ENCODE data around the gene TTC39B.

The TTC39B gene

DNA sequence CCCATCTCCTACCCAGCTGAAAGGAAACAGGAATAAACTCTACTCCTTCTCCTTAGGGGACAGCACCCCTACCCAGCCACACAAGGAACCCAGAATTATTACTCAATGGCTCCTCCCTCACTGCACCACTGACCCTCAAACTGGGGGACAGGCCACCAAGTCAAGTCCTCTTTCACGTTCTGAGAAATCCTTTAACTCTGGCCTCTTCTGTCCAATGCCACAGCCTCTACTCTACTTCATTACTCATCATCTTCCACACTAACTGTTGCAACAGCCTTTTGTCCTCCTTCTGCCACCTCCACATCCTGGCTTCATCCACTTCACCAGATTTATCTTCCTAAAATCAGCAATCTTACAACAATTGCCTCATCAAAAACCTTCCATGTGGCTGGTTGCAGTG lies 6.8 kb downstream of the TTC39B start:
- no peak for DNase-seq

DNA sequence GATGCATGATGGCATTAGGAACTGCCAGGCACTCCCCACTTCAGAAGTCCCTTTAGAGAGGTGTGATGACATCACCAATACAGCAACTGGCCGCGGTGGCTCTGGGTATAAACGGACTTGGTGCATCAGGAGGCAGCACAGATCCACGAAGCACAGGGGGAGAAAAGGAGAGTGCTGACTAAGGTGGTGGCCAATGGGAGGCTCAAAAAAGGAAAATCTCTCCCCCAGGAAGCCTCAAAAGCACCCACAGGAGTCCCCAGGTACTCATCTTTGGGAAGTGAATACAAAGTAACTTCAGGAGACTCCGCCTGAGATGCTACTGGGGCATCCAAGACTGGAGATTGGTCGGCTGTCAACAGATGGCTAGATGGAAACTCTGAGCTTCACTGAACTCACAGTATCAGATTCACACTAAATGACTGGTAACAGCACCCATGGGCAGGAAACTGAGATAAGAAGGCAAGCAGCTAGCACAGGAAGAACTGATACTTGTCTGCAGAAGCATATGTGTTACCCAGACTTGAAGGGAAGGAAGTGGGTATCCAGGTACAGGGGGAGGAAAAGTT lies 7.6 kb downstream of the TTC39B start:
- DNase-seq, result peak; percentile 47

DNA sequence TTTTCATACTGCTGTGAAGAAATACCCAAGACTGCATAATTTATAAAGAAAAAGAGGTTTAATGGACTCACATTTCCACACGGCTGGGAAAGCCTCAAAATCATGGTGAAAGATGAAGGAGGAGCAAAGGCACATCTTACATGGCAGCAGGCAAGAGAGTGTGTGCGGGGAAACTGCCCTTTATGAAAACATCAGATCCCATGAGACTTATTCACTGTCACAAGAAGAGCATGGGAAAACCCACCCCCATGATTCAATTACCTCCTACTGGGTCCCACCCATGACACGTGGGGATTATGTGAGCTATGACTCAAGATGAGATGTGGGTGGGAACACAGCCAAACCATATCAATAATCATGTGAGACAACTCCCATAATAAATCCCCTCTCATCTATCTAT lies 8.7 kb downstream of the TTC39B start:
- no peak for DNase-seq

DNA sequence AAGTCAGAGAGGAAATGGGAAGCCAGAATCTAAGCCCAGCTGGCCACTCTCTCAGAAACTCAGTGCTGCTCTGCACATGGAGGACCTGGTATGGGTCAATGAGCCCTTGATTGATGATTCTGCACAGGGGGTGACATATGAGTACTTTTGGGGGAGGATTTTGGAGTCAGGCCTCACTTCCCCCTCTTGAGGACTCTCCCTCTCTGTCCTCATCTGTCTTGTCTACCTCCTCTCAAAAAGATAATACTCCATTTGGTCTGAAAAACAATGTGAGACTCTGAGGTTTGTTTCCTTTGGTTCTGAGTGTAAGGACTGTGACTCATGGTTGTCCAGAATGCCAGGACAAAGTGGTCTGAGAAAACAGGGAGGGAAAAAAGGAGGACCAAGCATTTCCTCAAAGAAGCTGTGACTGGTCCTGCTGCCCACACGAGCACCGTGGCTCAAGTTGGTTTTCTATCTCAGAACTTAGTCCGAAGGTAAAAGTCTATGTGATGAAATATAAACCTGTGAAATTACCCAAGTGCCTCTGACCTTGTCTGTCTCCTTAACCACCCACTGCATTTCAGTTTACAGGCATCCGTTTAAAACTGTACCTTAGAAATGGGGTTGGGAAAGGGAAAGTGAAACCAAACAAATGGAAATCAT lies 11.1 kb downstream of the TTC39B start:
- no peak for DNase-seq

DNA sequence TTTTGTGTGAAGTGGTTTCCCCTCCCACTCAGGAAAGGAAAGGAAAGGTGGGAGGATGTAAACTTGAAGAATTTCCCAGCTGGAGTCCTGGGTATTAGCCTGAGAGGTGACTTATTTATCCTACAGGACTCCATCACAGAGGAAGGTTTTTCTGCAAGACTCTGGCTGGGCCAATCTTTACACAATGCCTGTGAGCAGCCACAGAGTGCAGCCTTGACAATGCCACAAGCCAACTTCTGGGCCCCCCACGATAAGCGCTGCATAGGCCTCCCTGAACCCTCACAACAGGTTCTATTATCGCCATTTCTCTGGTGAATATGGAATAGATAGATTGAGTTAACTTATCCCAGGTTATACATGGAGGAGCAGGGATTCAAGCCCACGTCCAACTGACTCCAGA lies 12.4 kb downstream of the TTC39B start:
- no peak for DNase-seq

DNA sequence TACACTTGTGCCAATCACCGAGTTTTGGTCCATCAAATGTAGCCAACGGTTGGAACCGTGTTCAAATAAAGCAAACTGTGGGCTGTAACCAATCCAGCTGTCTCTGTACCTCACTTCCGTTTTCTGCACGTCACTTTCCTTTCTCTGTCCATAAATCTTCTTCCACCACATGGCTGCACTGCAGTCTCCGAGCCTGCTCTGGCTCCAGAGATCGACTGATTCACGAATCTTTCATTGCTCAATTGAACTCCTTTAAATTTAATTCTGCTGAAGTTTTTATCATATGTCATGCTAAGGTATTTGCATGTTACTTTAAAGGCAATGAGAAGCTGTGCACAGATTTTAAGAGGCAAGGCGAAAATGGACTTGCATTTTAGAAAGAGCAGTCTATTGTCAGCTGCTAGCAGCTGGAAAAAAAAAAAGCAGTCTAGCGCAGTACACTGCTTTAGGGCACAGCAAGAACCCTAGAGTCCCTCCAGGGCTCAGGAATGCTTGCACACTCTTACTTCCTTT lies 13.2 kb downstream of the TTC39B start:
- no peak for DNase-seq

- DNase-seq, result no peak
These were observed 13.9 kb downstream of the TTC39B start for GRCh38 chr9:15293084-15293483.

- no peak for DNase-seq
These were observed 17.4 kb downstream of the TTC39B start for GRCh38 chr9:15289603-15290002.

DNA sequence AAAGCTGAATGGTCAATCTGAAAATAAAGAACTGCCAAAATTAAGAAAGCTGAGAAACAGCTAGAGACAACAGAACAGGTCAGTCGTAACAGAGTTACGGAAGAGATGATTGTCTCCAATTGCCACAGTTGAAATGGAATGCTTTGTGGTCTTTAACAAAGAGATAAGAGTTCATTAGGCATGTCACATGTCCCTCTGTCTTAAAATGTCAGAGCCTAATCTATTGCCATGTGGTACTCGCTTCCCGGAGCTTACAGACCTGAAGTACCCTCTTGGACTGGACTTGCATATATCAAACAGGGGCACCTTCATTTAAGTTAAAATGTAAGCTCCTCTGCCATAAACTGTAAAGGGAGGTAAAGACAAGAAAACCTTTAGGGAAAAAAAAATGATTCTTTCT lies 19.7 kb downstream of the TTC39B start:
- no peak for DNase-seq

DNA sequence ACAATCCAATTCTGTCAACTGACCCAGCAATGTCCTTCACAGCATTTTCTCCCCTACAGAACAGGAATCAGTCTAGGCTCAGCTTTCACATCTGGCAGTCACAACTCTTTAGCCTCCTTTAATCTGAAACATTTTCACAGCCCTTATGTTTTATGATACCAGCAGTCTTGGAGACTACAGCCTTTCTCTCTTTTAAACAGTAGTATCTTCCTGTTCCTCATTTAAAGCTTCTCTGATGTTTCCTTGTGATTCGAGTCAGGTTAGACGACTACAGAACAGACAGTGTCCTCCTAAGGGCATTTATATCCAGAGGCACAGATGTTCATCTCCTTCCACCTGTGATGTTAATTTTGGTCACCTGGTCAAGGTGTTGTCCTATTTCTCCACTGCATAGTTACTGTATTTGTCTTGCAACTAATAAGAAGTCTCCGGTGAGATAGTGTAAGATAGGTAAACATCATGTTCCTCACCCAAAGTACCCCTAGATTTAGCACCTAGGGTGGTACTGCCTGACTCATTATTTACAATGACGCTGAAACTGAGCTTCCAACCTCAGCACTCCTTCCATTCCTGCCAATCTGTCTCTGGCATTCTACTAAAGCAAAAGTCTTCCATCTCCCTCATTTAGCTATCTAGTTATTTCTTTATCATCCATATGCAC lies 20.7 kb downstream of the TTC39B start:
- no peak for DNase-seq

DNA sequence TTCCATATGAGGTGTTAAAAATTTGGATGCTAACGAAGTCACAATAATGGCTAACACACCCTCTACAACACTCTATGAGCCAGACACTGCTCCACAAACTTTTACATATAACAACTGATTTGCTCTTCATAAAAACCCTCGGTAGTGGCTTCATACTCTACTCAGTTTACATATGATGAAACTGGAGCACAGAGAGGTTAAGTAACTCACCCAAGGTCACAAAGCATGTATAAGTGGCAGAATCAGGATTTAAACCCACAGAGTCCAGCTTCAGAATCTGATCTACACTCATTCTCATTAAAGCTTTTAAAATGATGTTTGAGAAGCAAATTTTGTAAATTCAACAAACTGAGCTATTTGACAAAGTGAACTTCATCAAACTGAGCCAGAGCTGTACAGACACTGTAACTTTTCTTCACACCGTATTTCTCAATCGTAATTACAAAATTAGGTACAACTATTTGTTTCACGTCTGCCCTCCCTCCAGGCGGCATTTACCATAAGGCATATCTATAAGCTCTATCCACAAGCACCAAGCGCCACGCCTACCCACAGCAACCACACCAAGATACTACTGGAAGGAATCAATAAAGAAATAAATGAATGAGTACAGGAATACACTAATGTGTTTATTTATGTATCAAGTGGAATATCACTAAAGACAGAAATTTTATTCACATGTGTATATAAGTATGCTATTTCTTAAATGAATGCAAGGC lies 24.3 kb downstream of the TTC39B start:
- no peak for DNase-seq

- no peak for DNase-seq
These were observed 26.4 kb downstream of the TTC39B start for GRCh38 chr9:15280647-15281046.

DNA sequence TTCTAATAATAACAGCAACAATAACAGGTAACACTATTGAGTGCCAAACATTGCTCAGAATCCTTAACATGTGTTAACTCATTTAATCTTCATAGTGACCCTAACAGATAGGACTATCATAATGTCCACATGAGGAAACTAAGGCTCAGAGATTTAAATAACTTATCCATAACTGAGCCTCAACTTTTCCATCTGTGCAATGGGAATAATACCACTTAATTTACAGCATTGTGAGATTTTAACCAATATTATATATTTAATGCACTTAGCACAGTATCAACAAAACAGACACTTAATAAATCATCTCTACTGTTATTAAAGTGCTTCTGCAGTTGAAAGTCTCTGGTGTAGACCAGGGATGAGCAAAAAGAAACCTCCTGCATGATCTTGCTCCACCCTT lies 28.2 kb downstream of the TTC39B start:
- DNase-seq, result no peak

GRCh38 chr9:15278091-15278687 lies 28.8 kb downstream of the TTC39B start:
- no peak for DNase-seq

DNA sequence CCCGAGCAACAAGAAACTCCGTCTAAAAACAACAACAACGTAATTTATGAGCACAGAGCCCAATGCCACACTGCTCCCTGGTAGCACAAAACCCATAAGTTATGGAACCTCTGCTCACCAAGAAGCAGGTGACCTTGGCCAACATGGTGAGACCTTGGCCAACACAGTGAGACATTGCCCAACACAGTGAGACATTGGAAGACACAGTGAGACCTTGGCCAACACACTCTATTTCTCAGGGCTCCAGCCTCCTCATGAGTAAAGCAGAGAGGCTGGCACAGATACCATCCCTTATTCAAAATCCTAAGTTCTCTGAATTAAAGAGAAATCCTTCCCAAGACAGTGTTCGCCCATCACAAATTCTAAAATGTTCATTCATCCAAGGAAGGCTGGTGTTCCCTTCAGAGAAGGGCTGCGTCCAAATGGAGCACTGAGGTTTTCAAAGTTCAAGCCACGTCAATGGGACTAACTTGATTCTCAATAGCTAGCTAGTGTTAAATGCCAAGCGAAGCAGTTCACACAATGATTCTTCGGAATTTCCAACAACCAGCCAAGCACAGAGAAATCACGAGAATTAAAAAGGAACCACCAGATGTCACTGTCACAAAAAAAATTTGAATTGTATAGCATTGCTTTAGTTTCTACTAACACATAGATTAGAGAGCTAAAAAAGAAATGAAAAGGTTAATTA lies 29.5 kb downstream of the TTC39B start:
- no peak for DNase-seq

- DNase-seq, result no peak
These were observed 30.6 kb downstream of the TTC39B start for GRCh38 chr9:15276328-15276938.

DNA sequence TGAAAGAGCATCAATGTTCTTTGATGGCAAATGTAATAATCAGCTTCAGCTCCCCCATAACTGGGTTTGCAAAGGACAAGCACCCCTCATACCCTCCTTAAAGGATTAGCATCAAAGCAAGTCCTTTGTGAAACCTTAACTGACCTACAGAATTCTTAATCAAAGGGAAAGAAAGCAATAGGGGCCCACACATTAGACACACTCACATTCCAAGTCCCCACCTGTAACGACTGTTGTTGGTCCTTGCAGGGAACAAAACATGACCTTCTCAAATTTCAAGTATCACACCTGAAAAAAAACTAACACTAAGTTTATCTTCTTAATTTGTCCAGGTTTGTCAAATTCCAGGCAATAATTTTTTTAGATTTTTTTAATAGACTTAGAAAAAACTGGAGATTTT lies 32.6 kb downstream of the TTC39B start:
- no peak for DNase-seq

DNA sequence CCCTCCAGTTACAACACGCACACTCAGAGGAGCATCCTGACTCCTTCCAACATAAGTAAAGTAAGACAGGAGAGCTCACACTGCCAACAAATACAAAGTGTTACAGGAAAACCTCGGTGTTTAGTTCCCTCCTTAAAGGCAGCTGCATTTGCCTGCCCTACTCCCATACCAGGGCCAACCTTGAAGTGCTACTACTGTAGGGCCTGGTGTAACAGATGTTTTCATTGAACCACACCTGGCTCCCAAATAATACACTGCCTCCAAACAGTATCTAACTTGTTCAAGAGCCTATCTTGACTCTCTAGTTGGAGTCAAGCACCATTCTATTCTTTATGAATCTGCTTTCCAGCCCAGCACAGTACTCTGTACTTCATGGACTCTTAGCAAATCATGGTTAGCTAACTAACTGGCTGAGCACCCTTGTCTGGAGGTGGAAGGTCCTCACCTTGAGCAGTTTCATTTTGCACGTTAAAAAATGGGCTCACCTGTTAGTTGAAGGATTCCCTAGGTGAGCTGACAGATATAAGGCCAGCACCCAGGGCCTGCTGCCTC lies 34.6 kb downstream of the TTC39B start:
- no peak for DNase-seq

GRCh38 chr9:15271403-15271802 lies 35.6 kb downstream of the TTC39B start:
- no peak for DNase-seq

- DNase-seq, result no peak
These were observed 38.2 kb downstream of the TTC39B start for GRCh38 chr9:15268782-15269181.

- DNase-seq, result no peak
These were observed 38.7 kb downstream of the TTC39B start for GRCh38 chr9:15268317-15268716.

GRCh38 chr9:15264918-15265317 lies 42.1 kb downstream of the TTC39B start:
- no peak for DNase-seq
